GDM1 (cell line): Measurements from ENCODE around the gene PHF1.

Experiments
- DNase-seq: peaks from one replicate; lab custom pipeline; 2025; lab: John Stamatoyannopoulos, UW

The PHF1 gene

DNA sequence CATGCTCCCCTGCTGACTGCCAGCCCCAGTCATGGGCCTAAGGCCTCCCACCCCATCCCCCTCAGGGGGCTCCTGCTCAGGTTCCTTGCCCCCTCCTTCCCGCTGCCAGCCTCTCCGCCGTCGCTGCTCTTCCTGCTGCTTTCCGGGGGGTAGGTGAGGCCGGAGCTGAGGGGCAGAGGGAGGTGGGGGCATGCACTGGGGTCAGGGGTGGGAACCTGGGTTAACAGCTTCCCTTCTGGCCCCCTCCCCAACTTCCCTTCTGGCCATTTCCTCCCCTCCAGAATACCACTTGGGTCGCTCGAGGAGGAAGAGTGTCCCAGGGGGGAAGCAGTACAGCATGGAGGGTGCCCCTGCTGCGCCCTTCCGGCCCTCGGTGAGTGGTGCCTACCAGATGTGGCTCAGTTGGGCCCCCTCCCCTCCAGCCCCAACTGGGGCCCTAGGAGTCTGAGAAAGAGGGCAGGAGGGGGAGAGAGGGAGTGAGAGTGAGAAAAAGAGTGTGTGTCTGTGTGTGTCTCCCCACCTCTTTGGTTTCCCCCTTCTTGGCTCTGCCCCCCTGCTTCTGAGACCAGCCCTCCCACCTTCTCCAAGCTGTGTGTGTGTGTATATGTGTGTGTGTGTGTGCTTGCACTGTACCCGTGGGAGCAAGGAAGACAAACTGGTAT lies 21.2 kb downstream of the PHF1 start:
- DNase-seq, result peak; percentile 57

DNA sequence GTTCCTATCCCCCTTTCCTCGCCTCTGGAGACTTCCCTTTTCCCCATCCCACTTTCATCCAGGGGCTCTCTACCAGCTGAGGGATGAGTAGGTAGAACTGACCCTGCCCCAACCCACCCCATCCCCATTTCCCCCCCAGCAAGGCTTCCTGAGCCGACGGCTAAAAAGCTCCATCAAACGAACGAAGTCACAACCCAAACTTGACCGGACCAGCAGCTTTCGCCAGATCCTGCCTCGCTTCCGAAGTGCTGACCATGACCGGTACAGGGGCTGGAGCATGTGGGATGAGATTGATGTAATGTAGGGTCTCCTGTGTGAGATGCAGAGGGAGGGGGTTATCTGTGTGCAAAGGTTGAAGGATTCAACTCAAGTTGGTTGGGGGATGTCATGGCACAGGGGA lies 21.7 kb downstream of the PHF1 start:
- no peak for DNase-seq

DNA sequence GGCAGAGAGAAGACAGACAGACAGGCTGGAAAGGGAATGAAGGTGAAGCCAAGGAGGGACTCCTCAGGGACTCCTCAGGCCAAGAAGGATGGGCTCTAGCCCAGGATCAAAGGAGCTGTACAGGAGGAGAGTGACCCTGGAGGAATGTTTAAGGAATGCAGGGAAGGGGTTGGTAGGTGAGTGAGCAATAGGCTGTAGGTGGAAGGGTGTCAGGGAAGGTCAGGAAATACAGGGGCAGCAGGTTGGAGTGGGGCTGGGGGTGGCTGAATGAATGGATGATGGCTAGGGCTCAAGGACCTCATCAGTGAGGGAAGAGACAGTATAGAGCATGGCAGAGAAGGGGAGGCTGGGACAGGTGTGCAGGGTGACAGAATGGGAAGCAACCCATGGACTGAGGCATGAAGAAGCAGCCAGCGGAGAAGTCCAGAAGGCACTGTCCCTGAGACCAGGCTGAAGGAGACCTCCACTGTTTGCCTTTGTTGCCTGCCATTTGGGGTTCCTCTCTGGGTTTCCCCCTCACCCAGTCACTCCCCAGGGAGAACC lies 22.3 kb downstream of the PHF1 start:
- no peak for DNase-seq

DNA sequence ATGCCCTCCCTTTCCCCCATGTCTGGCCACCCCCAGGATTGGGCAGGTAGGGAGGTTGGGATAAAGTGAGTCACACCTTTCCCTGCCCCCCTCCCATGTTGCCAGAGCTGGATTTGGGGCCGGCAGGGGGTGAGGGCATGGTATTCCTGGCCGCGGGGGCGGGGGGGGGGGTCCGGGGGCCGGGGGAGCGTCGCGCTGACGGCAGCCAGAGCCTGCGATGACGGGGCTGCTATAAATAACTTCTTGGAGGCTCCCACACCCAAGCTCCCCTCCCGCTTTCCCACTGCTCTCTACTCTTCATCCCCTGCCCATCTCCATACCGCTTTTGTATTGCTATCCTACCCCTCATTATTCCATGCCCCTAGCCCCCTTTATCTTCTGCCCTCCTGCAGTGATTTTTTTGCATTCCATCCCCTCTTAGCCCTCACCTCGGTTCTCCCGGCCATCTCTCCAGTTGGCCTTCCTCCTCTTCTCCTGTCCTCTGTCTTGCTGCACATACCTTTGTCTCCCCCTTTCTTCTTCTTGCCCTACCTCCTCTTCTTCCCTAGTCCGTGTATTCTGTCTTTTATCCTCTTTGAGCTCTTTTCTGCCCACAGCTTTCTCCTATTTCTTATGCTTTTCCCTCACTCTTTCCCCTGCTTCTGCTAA lies 22.9 kb downstream of the PHF1 start:
- DNase-seq, result no peak

DNA sequence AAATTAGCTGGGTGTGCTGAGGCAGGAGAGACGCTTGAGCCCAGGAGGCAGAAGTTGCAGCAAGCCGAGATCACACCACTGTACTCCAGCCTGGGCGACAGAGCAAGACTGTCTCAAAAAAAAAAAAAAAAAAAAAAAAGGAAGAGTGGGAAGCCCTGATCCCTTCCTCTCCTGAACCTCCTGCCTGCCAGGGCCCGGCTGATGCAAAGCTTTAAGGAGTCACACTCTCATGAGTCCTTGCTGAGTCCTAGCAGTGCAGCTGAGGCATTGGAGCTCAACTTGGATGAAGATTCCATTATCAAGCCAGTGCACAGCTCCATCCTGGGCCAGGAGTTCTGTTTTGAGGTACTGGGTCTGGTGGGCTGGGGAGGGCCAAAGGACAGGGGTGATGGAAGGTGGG lies 24.1 kb downstream of the PHF1 start:
- DNase-seq, result no peak

DNA sequence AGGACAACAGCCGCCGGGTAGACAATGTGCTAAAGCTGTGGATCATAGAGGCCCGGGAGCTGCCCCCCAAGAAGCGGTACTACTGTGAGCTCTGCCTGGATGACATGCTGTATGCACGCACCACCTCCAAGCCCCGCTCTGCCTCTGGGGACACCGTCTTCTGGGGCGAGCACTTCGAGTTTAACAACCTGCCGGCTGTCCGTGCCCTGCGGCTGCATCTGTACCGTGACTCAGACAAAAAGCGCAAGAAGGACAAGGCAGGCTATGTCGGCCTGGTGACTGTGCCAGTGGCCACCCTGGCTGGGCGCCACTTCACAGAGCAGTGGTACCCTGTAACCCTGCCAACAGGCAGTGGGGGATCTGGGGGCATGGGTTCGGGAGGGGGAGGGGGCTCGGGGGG lies 26.9 kb downstream of the PHF1 start:
- no peak for DNase-seq

DNA sequence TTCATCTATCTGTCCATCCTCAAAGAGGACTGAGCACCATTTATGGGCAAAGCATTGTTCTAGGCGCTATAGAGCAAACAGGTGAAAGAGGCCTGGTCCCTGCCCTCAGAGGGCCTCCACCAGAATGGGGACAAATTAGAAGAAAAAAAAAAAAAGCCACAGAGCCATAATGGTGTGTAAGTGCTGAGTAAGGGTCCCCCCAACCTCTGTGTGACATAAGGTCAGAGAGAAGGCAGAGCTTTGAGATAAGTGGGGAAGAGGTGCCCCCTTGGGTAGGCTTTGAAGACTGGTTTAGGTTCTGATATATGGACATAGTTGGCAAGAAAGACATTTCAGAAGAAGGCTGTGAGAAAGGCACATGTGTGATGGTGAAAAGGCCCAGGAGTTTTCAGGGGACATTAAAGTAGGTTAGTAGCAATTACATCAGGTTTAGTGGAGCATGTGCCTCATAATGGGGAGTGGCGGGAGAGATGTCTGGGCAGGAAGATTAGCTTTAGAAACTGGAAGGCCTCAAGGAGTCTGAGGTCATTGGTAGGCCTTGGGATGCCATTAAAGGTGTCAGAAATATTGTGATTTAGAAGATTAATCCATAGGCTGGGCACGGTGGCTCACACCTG lies 28.3 kb downstream of the PHF1 start:
- no peak for DNase-seq

DNA sequence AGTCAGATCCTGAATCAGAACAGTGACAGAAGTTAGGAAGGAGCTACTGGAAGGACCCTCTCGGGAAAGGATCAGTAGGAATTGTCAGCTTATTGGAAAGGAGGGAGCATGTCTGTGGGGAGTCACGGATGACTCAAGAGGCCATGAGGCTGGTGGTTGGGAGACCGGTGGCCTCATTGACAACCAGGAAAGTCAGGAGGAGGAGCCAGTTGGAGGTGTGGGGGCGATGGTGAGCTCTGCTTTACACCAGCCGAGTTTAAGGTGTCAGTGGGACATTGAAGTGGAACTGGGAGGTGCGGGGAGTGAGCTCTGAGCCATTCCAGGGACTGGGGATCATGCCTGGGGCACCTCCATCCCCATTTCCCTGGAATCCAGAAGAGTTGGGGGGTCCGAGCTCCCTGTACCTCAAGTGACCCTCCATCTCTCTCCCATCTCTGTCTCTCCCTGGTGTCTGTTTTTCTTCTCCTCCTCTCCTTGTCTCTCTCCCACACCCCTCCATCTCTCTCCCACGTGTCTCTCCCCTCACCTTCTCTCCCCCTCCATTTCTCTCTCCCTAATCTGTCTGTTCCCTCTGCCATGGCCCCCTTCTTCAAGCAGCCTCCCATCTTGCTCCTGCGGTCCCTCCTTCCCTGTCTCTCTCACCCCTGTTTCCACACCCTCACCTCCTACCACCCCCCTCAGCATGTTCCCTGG lies 29.3 kb downstream of the PHF1 start:
- DNase-seq, result no peak

DNA sequence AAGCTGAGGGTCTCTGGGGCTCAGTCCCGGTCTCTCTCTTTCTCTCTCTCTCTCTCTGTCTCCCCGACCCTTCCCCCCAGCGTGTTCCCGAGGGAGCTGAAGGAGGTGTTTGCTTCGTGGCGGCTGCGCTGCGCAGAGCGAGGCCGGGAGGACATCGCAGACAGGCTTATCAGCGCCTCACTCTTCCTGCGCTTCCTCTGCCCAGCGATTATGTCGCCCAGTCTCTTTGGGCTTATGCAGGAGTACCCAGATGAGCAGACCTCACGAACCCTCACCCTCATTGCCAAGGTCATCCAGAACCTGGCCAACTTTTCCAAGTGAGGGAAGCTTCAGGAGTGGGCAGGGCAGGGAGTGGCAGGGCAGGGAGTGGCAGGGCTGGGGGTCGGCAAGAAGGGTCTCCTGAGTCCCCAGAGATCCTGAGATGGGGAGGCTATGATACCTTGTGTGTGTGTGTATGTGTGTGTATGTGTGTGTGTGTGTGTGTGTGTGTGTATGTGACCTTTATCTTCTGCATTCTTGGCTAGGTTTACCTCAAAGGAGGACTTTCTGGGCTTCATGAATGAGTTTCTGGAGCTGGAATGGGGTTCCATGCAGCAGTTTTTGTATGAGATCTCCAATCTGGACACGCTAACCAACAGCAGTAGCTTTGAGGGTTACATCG lies 30.0 kb downstream of the PHF1 start:
- no peak for DNase-seq

DNA sequence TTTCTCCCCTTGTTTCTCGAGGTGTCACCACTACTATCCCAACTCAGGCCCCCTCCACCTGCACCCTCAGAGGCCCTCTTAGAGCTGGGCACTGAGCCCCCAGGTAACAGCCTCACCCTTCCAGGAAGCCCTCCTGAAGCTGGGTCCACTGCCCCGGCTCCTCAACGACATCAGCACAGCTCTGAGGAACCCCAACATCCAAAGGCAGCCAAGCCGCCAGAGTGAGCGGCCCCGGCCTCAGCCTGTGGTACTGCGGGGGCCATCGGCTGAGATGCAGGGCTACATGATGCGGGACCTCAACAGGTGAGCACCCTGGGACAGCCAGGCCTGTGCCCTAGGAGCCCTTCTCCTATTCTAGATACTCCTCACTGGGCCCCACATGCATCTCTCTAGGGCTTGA lies 30.6 kb downstream of the PHF1 start:
- DNase-seq, result no peak

DNA sequence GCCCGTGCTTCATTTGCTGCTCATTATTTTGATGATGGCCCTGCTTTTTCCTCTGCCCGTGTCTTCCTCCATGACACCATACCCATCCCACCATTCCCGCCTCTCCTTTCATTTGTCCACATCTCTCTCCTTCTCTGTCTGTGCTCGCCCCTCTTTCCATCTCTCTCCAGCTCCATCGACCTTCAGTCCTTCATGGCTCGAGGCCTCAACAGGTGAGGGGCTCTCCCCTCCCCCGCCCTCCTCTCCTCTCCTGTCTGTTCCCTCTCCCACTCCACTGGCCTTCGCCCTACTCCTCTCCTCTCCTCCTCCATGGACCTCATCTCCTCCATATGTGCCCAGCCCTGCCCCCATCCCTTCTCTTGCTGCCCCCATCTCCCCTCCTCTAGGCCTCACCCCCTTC lies 31.5 kb downstream of the PHF1 start:
- no peak for DNase-seq

DNA sequence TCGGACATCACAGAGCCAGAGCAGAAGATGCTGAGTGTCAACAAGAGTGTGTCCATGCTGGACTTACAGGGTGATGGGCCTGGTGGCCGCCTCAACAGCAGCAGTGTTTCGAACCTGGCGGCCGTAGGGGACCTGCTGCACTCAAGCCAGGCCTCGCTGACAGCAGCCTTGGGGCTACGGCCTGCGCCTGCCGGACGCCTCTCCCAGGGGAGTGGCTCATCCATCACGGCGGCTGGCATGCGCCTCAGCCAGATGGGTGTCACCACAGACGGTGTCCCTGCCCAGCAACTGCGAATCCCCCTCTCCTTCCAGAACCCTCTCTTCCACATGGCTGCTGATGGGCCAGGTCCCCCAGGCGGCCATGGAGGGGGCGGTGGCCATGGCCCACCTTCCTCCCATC lies 32.2 kb downstream of the PHF1 start:
- no peak for DNase-seq

DNA sequence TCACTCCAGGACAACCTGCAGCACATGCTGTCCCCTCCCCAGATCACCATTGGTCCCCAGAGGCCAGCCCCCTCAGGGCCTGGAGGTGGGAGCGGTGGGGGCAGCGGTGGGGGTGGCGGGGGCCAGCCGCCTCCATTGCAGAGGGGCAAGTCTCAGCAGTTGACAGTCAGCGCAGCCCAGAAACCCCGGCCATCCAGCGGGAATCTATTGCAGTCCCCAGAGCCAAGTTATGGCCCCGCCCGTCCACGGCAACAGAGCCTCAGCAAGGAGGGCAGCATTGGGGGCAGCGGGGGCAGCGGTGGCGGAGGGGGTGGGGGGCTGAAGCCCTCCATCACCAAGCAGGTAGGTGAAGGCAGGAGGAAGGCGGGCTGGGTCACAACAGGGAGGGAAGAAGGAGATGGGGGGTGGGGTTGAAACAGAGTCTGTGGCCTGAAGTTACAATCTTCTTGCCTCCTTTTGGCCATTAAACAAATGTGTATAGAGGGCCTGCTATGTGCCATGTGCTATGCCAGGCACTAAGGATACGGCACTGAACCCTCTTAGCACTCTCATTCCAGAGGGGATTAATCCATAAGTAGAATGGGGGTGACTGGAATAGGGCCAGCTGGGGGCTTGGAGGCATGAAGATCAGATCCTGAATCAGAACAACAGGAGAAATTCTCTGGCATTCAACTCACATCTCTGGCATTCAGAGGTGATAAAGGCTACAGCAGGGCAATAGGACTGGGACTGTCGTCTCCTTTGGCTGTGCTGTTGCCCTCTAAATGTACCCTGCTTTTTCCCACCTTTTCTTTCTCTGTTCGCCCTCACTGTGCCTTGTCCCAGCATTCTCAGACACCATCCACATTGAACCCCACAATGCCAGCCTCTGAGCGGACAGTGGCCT lies 33.0 kb downstream of the PHF1 start:
- no peak for DNase-seq

DNA sequence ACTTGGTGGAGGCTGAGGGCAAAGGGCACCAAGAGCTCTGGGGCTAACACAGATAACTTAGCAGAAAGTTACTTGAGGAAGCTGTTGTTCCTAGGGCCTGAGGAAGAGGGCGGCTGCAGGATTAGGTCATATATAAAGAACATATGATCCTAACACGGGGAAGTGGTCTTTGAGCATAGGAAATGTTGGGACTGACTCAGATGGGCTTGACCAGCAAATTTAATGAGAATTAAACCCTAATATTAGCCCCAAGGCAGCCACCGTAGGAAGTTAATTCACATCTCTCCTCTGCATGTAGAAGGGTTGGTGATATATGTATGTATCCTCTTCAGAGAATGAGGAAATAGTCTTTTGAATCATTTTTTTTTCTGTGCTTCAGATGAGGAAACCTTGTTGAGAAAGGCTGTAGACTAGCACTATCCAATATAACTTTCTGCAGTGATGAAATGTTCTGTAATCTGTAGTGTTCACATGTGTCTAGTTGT lies 34.3 kb downstream of the PHF1 start:
- DNase-seq, result no peak

DNA sequence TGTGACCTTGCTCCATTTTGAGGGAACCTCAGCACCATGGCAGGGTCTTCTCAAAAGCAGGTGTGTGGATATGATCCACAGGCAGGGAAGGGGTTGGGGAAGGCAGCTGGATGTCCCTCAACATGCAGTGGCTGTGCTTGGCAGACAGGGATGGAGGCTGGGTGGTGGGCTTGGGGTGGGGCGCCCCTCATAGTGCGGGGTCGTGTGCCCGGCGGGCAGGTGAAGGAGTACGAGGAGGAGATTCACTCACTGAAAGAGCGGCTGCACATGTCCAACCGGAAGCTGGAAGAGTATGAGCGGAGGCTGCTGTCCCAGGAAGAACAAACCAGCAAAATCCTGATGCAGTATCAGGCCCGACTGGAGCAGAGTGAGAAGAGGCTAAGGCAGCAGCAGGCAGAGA lies 35.5 kb downstream of the PHF1 start:
- DNase-seq, result no peak

DNA sequence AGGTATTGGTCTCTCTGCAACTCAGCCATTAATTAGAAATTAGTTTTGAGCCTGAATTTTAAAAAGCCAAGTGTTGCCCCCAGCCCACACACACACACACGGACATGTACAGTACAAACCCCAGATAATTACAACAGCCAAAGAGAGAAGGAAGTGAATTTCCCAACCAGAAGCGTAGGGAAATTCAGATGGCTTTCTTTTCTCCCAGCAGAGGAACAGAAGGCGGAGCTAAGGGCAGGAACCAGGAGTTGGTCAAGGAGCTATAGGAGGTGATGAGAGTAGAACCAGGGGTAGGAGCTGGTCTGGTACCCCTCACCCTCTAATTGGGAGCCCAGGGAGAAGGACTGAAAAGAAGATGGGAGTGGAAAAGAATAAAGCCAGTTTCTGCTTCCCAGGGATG lies 39.6 kb downstream of the PHF1 start:
- DNase-seq, result no peak

DNA sequence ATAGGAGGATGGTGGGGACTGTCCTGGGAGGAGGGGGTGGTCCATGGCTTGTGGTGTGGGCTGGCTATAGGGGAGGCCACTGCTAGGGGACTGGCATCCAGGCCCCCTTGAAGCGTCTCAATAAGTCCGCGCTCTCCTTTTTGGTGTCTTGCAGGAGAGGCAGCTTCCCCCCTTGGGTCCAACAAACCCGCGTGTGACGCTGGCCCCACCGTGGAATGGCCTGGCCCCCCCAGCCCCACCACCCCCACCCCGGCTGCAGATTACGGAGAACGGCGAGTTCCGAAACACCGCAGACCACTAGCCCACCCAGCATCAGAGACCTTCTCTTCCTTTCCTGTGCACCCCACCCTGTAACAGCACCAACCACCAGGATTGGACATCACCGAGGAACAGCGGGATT lies 40.8 kb downstream of the PHF1 start:
- DNase-seq, result no peak

DNA sequence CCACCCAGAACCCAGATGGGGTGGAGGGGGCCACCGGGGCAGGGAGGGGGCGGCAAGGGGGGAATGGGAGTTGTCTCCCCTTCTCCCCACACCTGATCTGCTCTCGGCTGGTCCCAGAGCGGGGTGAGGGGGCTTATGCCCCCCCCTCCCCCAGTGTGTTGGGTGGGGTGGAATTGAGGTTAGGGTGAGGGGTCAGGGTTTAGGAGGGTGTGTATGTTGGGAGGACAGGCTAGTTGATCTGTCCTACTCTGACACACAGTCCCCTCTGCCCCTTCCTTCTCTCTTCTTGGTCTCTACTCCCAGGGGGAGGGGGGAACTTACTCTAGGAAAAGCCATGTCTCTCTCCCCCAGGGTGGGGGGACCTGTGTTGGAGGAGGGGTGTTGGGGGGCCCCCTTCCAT lies 41.7 kb downstream of the PHF1 start:
- no peak for DNase-seq

DNA sequence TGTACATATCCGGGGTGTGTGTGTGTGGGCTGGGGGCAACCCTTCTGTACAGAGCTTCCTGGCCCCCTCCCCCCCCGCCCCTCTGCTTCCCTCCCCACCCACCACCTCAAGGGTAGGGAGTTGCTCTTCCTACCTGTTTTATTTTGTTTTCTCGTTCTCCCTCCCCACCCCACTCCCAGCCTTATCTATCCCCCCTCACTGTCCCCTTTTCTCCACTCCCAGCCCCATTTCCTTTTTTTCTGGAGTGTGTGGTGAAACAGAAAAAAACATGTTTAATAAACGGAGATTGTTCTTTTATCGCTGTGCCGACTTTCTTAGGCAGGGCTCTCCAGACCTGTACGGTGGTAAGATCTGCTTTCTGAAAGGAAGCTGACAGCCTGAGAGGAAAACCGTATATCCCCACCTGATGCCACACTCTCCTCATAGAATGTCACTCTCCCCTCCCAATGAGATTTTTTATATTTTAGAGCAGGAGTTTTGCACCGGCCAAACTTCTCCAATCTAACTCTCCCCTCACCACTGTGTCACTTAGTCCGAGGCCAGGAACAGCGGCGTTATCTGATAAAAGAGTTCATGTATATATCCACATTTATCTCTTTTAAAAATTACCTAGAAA lies 42.7 kb downstream of the PHF1 start:
- no peak for DNase-seq
